ENCODE data around the gene ANKHD1.
A peak's percentile ranks its signal among the peaks of the same experiment; 100 is the strongest.

Gene ANKHD1

GRCh38 chr5:140371356-140372151, 30.1 kb upstream of the ANKHD1 start:
- no peak for DNase-seq

GRCh38 chr5:140372971-140373487, 28.6 kb upstream of the ANKHD1 start:
- peak; percentile 58 to 60 for DNase-seq

GRCh38 chr5:140381351-140381750, 20.3 kb upstream of the ANKHD1 start:
- no peak for DNase-seq

- no peak for DNase-seq
Observed at GRCh38 chr5:140381972-140382371, 19.7 kb upstream of the ANKHD1 start.

GRCh38 chr5:140382866-140383265, 18.8 kb upstream of the ANKHD1 start:
- DNase-seq = no peak

GRCh38 chr5:140383300-140383699, 18.3 kb upstream of the ANKHD1 start:
- no peak for DNase-seq

- no peak for DNase-seq
Observed at GRCh38 chr5:140388052-140388451, 13.6 kb upstream of the ANKHD1 start.

GRCh38 chr5:140391312-140391711, 10.3 kb upstream of the ANKHD1 start:
- DNase-seq = no peak

- DNase-seq = no peak
Observed at GRCh38 chr5:140391732-140392131, 9.9 kb upstream of the ANKHD1 start.

GRCh38 chr5:140393738-140394137, 7.9 kb upstream of the ANKHD1 start:
- no peak for DNase-seq

GRCh38 chr5:140398379-140398811, 3.2 kb upstream of the ANKHD1 start:
- no peak for DNase-seq

- no peak for DNase-seq
Observed at GRCh38 chr5:140399979-140400729, 1.5 kb upstream of the ANKHD1 start.

- peak; percentile 95 to 96 for DNase-seq
Observed at GRCh38 chr5:140400730-140401361, 787 bp upstream of the ANKHD1 start.

GRCh38 chr5:140402258-140403074, 833 bp downstream of the ANKHD1 start:
- peak; percentile 80 to 94 for DNase-seq

- no peak for DNase-seq
Observed at GRCh38 chr5:140403613-140404012, 2.0 kb downstream of the ANKHD1 start.

- no peak for DNase-seq
Observed at GRCh38 chr5:140408750-140409241, 7.2 kb downstream of the ANKHD1 start.

- DNase-seq = no peak
Observed at GRCh38 chr5:140413230-140413629, 11.6 kb downstream of the ANKHD1 start.

- no peak for DNase-seq
Observed at GRCh38 chr5:140417235-140417634, 15.6 kb downstream of the ANKHD1 start.

GRCh38 chr5:140418862-140419520, 17.4 kb downstream of the ANKHD1 start:
- no peak for DNase-seq

GRCh38 chr5:140420226-140420570, 18.6 kb downstream of the ANKHD1 start:
- no peak for DNase-seq

GRCh38 chr5:140420665-140421361, 19.2 kb downstream of the ANKHD1 start:
- no peak for DNase-seq
